GM12875 (cell line): ENCODE measurements around the gene SPAAR.
A peak's percentile ranks its signal among the peaks of the same experiment; 100 is the strongest.
"Not testable (repeated sequence)": the region's sequence is repeated elsewhere in the genome, so short reads cannot be mapped to it uniquely, and the experiment has no call there.

Source experiments
- H3K4me3 ChIP-seq: one replicate; pipeline ENCODE4 v1.5.1; 2011; ENCODE audit warnings: low read depth, low read length, control low read depth
- CTCF ChIP-seq: IDR thresholded peaks from 2 replicates; pipeline ENCODE4 v1.5.1; 2011; ENCODE audit warnings: low read depth, mild to moderate bottlenecking, control low read depth, inconsistent platforms, low read length, moderate library complexity, borderline replicate concordance; ENCODE audit not compliant: insufficient read depth

The SPAAR gene

GRCh38 chr9:35909687-35910612 lies 660 bp downstream of the SPAAR start:
- no peak overlapping the region for H3K4me3 ChIP-seq
- TF ChIP-seq CTCF = no peak

- no peak overlapping the region for H3K4me3 ChIP-seq
- TF ChIP-seq CTCF = peak; percentile 41
Measured at GRCh38 chr9:35910613-35911359, 1.5 kb downstream of the SPAAR start.

GRCh38 chr9:35911690-35912089 lies 2.4 kb downstream of the SPAAR start:
- TF ChIP-seq CTCF = no peak
- H3K4me3 ChIP-seq = no peak overlapping the region

- no peak overlapping the region for H3K4me3 ChIP-seq
- TF ChIP-seq CTCF = no peak
Measured at GRCh38 chr9:35912791-35913400, 3.6 kb downstream of the SPAAR start.

GRCh38 chr9:35913429-35913828 lies 4.1 kb downstream of the SPAAR start:
- H3K4me3 ChIP-seq = not testable (repeated sequence)

GRCh38 chr9:35914301-35914807 lies 5.1 kb downstream of the SPAAR start:
- no peak overlapping the region for H3K4me3 ChIP-seq
- no peak for TF ChIP-seq CTCF

GRCh38 chr9:35915681-35916294 lies 6.5 kb downstream of the SPAAR start:
- no peak for TF ChIP-seq CTCF

More at GRCh38 chr9:35915681-35916294, 6.5 kb downstream of the SPAAR start:
- no peak overlapping the region for H3K4me3 ChIP-seq
